ENCODE measurements around the gene PRR7. TPM values are rescaled to one million over a fixed set of nuclear protein-coding genes. Genes with fewer than 3 reads are reported as not detected.

Gene PRR7
- total and polyA plus RNA-seq, 2 of the 13 experiments (the other 11 are each of a cell fraction or from before 2014, with no cell fraction given), result 4.8 to 5.0 TPM

- TF ChIP-seq ISX (CRISPR knock-in tag; conservative IDR thresholded peaks at IDR 0.05), result no peak
- peak; percentile 78 for TF ChIP-seq ZNF687 (CRISPR knock-in tag; IDR thresholded peaks at IDR 0.05)
- no peak for TF ChIP-seq SALL2 (CRISPR knock-in tag; IDR thresholded peaks at IDR 0.05)
- no peak for TF ChIP-seq ZKSCAN5 (CRISPR knock-in tag; IDR thresholded peaks at IDR 0.05)
- TF ChIP-seq HNRNPLL (IDR thresholded peaks at IDR 0.05; ENCODE audit: low read depth, low read length, poor library complexity, severe bottlenecking), result peak; percentile 39
- TF ChIP-seq MYPOP (CRISPR knock-in tag; IDR thresholded peaks at IDR 0.05), result peak; percentile 99
- TF ChIP-seq SP5 (CRISPR knock-in tag; IDR thresholded peaks at IDR 0.05; ENCODE audit: borderline replicate concordance, low read depth), result peak; percentile 41; the same call in 1 of the 2 replicates
- no peak for TF ChIP-seq TAF15 (IDR thresholded peaks at IDR 0.05; ENCODE audit: low read depth, low read length, poor library complexity, severe bottlenecking)
- TF ChIP-seq MXI1 (IDR thresholded peaks at IDR 0.05; ENCODE audit: borderline replicate concordance, low read depth, low read length), result peak; percentile 64
- no peak for TF ChIP-seq ARID3A (IDR thresholded peaks at IDR 0.05; ENCODE audit: low read depth, low read length)
- TF ChIP-seq FUBP1 (CRISPR knock-in tag; IDR thresholded peaks at IDR 0.05; ENCODE audit: borderline replicate concordance), result no peak
- TF ChIP-seq MAX (IDR thresholded peaks at IDR 0.05), result peak; percentile 79
- TF ChIP-seq ZBTB7B (CRISPR knock-in tag; IDR thresholded peaks at IDR 0.05), result 0 out of 2 replicates have a peak, but pooled peaks have one; percentile 20
- TF ChIP-seq XRCC5 (optimal IDR thresholded peaks at IDR 0.05; ENCODE audit: low read length), result peak; percentile 34
- TF ChIP-seq NCOA2 (CRISPR knock-in tag; IDR thresholded peaks at IDR 0.05), result no peak
- no peak for TF ChIP-seq ELF4 (CRISPR knock-in tag; IDR thresholded peaks at IDR 0.05; ENCODE audit: borderline replicate concordance)
- no peak for TF ChIP-seq ARID2 (CRISPR knock-in tag; IDR thresholded peaks at IDR 0.05; ENCODE audit: borderline replicate concordance)
- TF ChIP-seq RAD21 (CRISPR knock-in tag; IDR thresholded peaks at IDR 0.05), result peak; percentile 80
- no peak for TF ChIP-seq DR1 (CRISPR knock-in tag; IDR thresholded peaks at IDR 0.05)
- no peak for TF ChIP-seq SRSF9 (IDR thresholded peaks at IDR 0.05; ENCODE audit: borderline replicate concordance, insufficient read depth, low read depth, low read length, poor library complexity, severe bottlenecking)
Measured at GRCh38 chr5:177403792-177404640, 42.6 kb upstream of the PRR7 start (continued).

Measured in HepG2 (cell line).